Vagina (tissue), 2 donors: ENCODE results near the gene RBM42.
"Not testable (repeated sequence)": the region's sequence is repeated elsewhere in the genome, so short reads cannot be mapped to it uniquely, and the experiment has no call there.

Experiments used
- CTCF ChIP-seq, 3 experiments: fragments of 450-650 bp in 2 of 3; fragments of 200-600 bp in 1 of 3; sonication (generic) in 1 of 3; IDR thresholded peaks; one replicate each; pipeline ENCODE4 v1.5.1; 2017 to 2019; ENCODE audit warnings: antibody characterized with exemption in 3 of 3, mild to moderate bottlenecking in 2 of 3, moderate library complexity in 2 of 3
- POLR2A ChIP-seq, 2 donors: fragments of 450-650 bp; IDR thresholded peaks; one replicate each; pipeline ENCODE4 v1.6.1; 2017; ENCODE audit warnings: antibody characterized with exemption in 2 of 2, mild to moderate bottlenecking in 2 of 2, moderate library complexity in 2 of 2
- POLR2AphosphoS5 ChIP-seq, 2 donors: sonication (generic); formaldehyde crosslinking; IDR thresholded peaks; one replicate each; pipeline ENCODE4 v1.9.0; 2017; ENCODE audit warnings: antibody characterized with exemption in 2 of 2, mild to moderate bottlenecking in 2 of 2, low read depth in 1 of 2; ENCODE audit not compliant: insufficient read depth in 1 of 2

- not testable (repeated sequence) for TF ChIP-seq CTCF (IDR thresholded peaks at IDR 0.05); POLR2A (IDR thresholded peaks at IDR 0.05); POLR2AphosphoS5 (IDR thresholded peaks at IDR 0.05; ENCODE audit: insufficient read depth in 1 of 2, low read depth in 1 of 2)
Observed at GRCh38 chr19:35654828-35655227, 26.0 kb downstream of the RBM42 start.
